SKM-1 treated with dmso at 0.1 percent for 144 hours (cell line): Measurements from ENCODE around the gene BLVRB.

ENCODE experiments used
- DNase-seq: peaks from one replicate; lab custom pipeline; 2025; ENCODE audit not compliant: unreplicated experiment; lab: John Stamatoyannopoulos, UW

The BLVRB gene

GRCh38 chr19:40407714-40408597 lies 57.6 kb downstream of the BLVRB start:
- DNase-seq: no peak

- DNase-seq: peak; percentile 87
Measured at GRCh38 chr19:40403262-40403984, 62.1 kb downstream of the BLVRB start.

- DNase-seq: no peak
Measured at GRCh38 chr19:40400559-40400958, 65.0 kb downstream of the BLVRB start.

DNA sequence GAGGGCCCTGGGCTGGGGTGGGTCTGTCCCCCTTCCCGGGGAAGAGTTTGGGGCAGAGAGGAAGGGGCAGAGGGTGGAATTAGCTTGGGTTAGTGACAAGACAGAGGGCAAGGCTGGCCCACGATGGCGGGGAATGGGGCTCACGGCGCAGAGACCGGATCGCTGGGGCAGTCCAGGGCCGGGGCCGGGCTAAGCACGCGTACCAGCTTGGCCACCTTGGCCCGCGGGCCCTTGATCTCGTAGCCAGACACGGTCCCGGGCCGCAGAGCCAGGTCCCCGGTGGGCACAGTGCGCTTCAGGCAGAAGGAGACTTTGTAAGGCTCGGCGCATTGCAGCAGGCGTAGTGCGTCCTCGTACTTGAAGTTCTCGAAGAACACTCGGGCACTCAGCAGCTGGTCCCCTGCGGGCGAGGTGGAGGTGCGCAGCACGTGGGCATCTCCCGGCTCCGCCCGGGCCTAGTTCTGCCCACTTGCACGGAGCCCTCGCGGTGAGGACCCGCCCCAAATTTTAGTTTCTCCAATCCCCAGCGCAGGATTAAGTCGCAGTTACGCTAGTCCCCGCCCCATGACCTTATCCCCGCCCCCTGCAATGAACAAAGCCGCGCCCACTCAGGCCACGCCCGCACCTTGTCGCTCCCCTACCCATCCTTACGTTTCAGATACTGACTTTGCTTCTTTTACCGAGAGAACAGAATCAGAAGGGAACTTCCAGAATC lies 67.0 kb downstream of the BLVRB start:
- DNase-seq: no peak
